Astrocyte (in vitro differentiated cells and primary cell): Measurements from ENCODE around the gene FOXRED2. TPM values are rescaled to one million over a fixed set of nuclear protein-coding genes. Genes with fewer than 3 reads are reported as not detected.

Source experiments
- DNase-seq: peaks from one replicate; pipeline ENCODE4 v3.0.0-alpha.2; 2010; ENCODE audit warnings: low read depth
- FAIRE-seq: peaks from 2 replicates; lab custom pipeline; 2011; peaks lifted over from hg19 to GRCh38; lab: Jason Lieb, UNC
- H2AFZ ChIP-seq: 2 replicates; pipeline ENCODE4 v1.6.0; 2012; ENCODE audit warnings: low read depth, low read length, inconsistent platforms
- H3K27ac ChIP-seq: 2 replicates; pipeline ENCODE4 v1.5.1; 2011; ENCODE audit warnings: low read depth, low read length, inconsistent platforms
- H3K27me3 ChIP-seq: 2 replicates; pipeline ENCODE4 v1.6.0; 2011; ENCODE audit warnings: low read length, inconsistent platforms; ENCODE audit not compliant: insufficient read depth
- H3K36me3 ChIP-seq: 2 replicates; pipeline ENCODE4 v1.5.1; 2011; ENCODE audit warnings: low read length, inconsistent platforms; ENCODE audit not compliant: insufficient read depth
- H3K4me1 ChIP-seq: 2 replicates; pipeline ENCODE4 v1.5.1; 2011; ENCODE audit warnings: low read length, inconsistent platforms; ENCODE audit not compliant: insufficient read depth
- H3K4me2 ChIP-seq: 2 replicates; pipeline ENCODE4 v1.6.0; 2012; ENCODE audit warnings: low read length, inconsistent platforms
- H3K4me3 ChIP-seq: 2 replicates; pipeline ENCODE4 v1.5.1; 2011; ENCODE audit warnings: low read depth, mild to moderate bottlenecking, low read length, inconsistent platforms; ENCODE audit not compliant: insufficient read depth
- H3K79me2 ChIP-seq: 2 replicates; pipeline ENCODE4 v1.6.0; 2012; ENCODE audit warnings: mild to moderate bottlenecking, low read length, inconsistent platforms; ENCODE audit not compliant: insufficient read depth
- H3K9ac ChIP-seq: 2 replicates; pipeline ENCODE4 v1.6.0; 2012; ENCODE audit warnings: mild to moderate bottlenecking, low read length, inconsistent platforms
- H3K9me3 ChIP-seq: 2 replicates; pipeline ENCODE4 v1.5.1; 2012; ENCODE audit warnings: low read depth, mild to moderate bottlenecking, low read length, inconsistent platforms; ENCODE audit not compliant: insufficient read depth
- H4K20me1 ChIP-seq: 2 replicates; pipeline ENCODE4 v1.6.0; 2012; ENCODE audit warnings: low read length, inconsistent platforms; ENCODE audit not compliant: insufficient read depth
- H3K27ac Mint-ChIP-seq: one replicate; pipeline ENCODE4 v1.8.0; 2021; ENCODE audit warnings: mild to moderate bottlenecking, mixed read lengths; ENCODE audit not compliant: unreplicated experiment
- H3K27me3 Mint-ChIP-seq: one replicate; pipeline ENCODE4 v1.8.0; 2021; ENCODE audit warnings: low read depth, mixed read lengths; ENCODE audit not compliant: unreplicated experiment
- H3K36me3 Mint-ChIP-seq: one replicate; pipeline ENCODE4 v1.8.0; 2021; ENCODE audit warnings: low read depth, mixed read lengths; ENCODE audit not compliant: unreplicated experiment
- H3K4me1 Mint-ChIP-seq: one replicate; pipeline ENCODE4 v1.8.0; 2021; ENCODE audit warnings: low read depth, mixed read lengths; ENCODE audit not compliant: unreplicated experiment
- H3K4me3 Mint-ChIP-seq: one replicate; pipeline ENCODE4 v1.8.0; 2021; ENCODE audit warnings: mild to moderate bottlenecking, moderate library complexity, mixed read lengths; ENCODE audit not compliant: unreplicated experiment
- H3K9me3 Mint-ChIP-seq: one replicate; pipeline ENCODE4 v1.8.0; 2021; ENCODE audit warnings: mild to moderate bottlenecking, mixed read lengths; ENCODE audit not compliant: unreplicated experiment
- EZH2 ChIP-seq: IDR thresholded peaks from 2 replicates; pipeline ENCODE4 v1.6.1; 2012; ENCODE audit warnings: mild to moderate bottlenecking, low read length, inconsistent platforms; ENCODE audit not compliant: insufficient read depth
- total RNA-seq: library from RNA; stranded (reverse); gene quantifications from 2 replicates; pipeline ENCODE4 v1.2.1, GENCODE V29; 2021
- TF ChIP-seq, protein P1 (sequence below): IDR thresholded peaks from 2 replicates; pipeline ENCODE4 v1.5.1; 2011; ENCODE audit warnings: low read depth, mild to moderate bottlenecking, inconsistent platforms, low read length, moderate library complexity; ENCODE audit not compliant: insufficient read depth

The FOXRED2 gene
- total RNA-seq, 1 donor from 2014 or later = 5.3 TPM

DNA sequence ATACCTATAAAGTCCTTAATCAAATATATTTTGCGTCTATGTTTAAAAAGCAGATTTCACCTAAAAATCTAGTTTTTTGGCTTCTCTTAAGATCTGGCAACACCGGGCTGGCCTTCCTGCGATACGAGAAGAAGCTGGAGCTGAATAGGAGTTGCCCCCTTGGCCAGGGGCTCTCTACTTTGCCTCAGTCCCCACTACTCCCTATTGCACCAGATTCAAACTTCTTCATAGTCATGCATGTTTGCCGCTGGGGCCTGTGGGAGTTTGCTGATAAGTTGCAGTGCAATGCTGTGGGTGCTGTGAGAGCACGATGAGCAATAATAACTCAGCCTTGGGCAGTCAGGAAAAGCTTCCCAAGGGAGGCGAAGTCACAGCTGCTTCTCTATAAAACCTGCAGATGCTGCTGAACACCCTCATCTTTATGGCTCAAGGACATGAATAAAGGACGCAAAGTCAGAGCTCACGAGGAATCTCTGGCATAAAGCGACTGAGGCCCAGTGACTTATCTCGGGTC is 37.3 kb upstream of the FOXRED2 start:
- peaks cover 2% of the 10 kb centered on the region for H3K36me3 Mint-ChIP-seq
- H4K20me1 ChIP-seq = no peaks in the 10 kb centered on the region
- peaks cover 33% of the 10 kb centered on the region for H3K4me1 ChIP-seq
- no peaks in the 10 kb centered on the region for H3K27me3 ChIP-seq
- H3K9ac ChIP-seq = no peak overlapping the region
- no peaks in the 10 kb centered on the region for H3K9me3 Mint-ChIP-seq
- peaks cover 19% of the 10 kb centered on the region for H3K4me1 Mint-ChIP-seq
- no peak overlapping the region for H3K27ac Mint-ChIP-seq
- no peak overlapping the region for H3K4me3 ChIP-seq
- peak overlapping the region; percentile 12 for H3K4me2 ChIP-seq
- no peak overlapping the region for H2AFZ ChIP-seq
- no peak overlapping the region for H3K4me3 Mint-ChIP-seq
- TF ChIP-seq, protein P1, sequence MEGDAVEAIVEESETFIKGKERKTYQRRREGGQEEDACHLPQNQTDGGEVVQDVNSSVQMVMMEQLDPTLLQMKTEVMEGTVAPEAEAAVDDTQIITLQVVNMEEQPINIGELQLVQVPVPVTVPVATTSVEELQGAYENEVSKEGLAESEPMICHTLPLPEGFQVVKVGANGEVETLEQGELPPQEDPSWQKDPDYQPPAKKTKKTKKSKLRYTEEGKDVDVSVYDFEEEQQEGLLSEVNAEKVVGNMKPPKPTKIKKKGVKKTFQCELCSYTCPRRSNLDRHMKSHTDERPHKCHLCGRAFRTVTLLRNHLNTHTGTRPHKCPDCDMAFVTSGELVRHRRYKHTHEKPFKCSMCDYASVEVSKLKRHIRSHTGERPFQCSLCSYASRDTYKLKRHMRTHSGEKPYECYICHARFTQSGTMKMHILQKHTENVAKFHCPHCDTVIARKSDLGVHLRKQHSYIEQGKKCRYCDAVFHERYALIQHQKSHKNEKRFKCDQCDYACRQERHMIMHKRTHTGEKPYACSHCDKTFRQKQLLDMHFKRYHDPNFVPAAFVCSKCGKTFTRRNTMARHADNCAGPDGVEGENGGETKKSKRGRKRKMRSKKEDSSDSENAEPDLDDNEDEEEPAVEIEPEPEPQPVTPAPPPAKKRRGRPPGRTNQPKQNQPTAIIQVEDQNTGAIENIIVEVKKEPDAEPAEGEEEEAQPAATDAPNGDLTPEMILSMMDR = no peak
- TF ChIP-seq EZH2 = no peak
- FAIRE-seq = no peak
- H3K27me3 Mint-ChIP-seq = peaks cover 3% of the 10 kb centered on the region
- H3K79me2 ChIP-seq = no peaks in the 10 kb centered on the region
- DNase-seq = peak; percentile 59
- no peaks in the 10 kb centered on the region for H3K9me3 ChIP-seq
- H3K27ac ChIP-seq = no peak overlapping the region
- H3K36me3 ChIP-seq = no peaks in the 10 kb centered on the region

DNA sequence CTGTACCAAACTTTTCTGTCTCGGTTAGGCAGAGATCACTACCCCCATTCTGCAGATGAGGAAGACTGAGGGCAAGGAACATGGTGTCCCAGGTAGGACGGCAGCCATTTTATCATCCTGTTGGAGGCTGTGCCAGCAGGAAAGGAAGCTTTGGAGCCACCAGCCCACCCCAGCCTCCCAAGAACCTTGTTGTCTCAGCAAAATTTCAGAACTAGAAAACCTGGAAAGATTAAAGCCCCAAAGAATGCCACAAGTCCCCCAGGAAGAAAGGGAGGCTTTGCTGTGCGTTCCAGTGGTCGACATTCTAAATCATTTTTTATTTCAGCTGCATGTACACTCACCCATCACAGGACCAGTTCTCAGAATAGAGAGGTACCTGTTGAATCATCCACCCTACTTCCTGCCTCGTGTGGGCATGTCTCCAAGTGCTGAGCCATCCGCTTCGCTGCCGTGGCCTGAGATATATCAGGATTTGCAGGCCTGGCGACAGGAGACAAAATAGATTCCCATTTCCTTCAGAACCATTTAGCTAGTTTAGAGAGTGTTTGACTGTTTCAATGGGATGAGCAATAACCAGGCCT is 35.1 kb upstream of the FOXRED2 start:
- Histone ChIP-seq H3K4me3 (peak overlapping the region; percentile 20), H3K36me3 (no peaks in the 10 kb centered on the region), H3K27ac (peak overlapping the region; percentile 86), H3K27me3 (no peaks in the 10 kb centered on the region), H2AFZ (peak overlapping the region; percentile 38), H4K20me1 (no peaks in the 10 kb centered on the region), H3K9ac (peak overlapping the region; percentile 53), H3K4me1 (peaks cover 27% of the 10 kb centered on the region), H3K79me2 (no peaks in the 10 kb centered on the region), H3K9me3 (no peaks in the 10 kb centered on the region), H3K4me2 (peak overlapping the region; percentile 73)
- Mint-ChIP-seq H3K36me3 (peaks cover 2% of the 10 kb centered on the region), H3K4me3 (no peak overlapping the region), H3K9me3 (no peaks in the 10 kb centered on the region), H3K4me1 (peaks cover 14% of the 10 kb centered on the region), H3K27me3 (peaks cover 2% of the 10 kb centered on the region), H3K27ac (peak overlapping the region; percentile 69)
- FAIRE-seq (peak; percentile 80), DNase-seq (peak; percentile 95)
- no peak for TF ChIP-seq EZH2
- TF ChIP-seq, protein P1 = no peak
